Mesenchymal stem cell (in vitro differentiated cells and primary cell): ENCODE data around the gene SDSL.

Source experiments
- DNase-seq: peaks from one replicate; pipeline ENCODE4 v3.0.0-alpha.2; 2013
- H2AFZ ChIP-seq: one replicate; pipeline ENCODE4 v1.6.1; 2013; ENCODE audit warnings: low read depth, mild to moderate bottlenecking, control low read depth, inconsistent platforms, low read length, moderate library complexity
- H2AK5ac ChIP-seq: 2 replicates; pipeline ENCODE4 v1.6.1; 2013; ENCODE audit warnings: low read length, moderate library complexity, mild to moderate bottlenecking, inconsistent platforms; ENCODE audit not compliant: severe bottlenecking
- H2BK120ac ChIP-seq: one replicate; pipeline ENCODE4 v1.6.1; 2013; ENCODE audit warnings: low read depth, mild to moderate bottlenecking, inconsistent platforms, low read length, moderate library complexity
- H2BK12ac ChIP-seq, 2 experiments: one replicate each; pipeline ENCODE4 v1.6.1; 2013; ENCODE audit warnings: inconsistent platforms in 2 of 2, low read length in 2 of 2, mild to moderate bottlenecking in 2 of 2, moderate library complexity in 2 of 2, control low read depth in 1 of 2
- H2BK15ac ChIP-seq: one replicate; pipeline ENCODE4 v1.6.1; 2013; ENCODE audit warnings: mild to moderate bottlenecking, low read depth, inconsistent platforms; ENCODE audit not compliant: poor library complexity, severe bottlenecking
- H2BK5ac ChIP-seq: 2 replicates; pipeline ENCODE4 v1.6.1; 2013; ENCODE audit warnings: low read depth, mild to moderate bottlenecking, low read length, control low read depth, inconsistent platforms; ENCODE audit not compliant: poor library complexity, severe bottlenecking
- H3K14ac ChIP-seq, 2 experiments: one replicate each; pipeline ENCODE4 v1.6.1; 2013; ENCODE audit warnings: inconsistent platforms in 2 of 2, low read length in 2 of 2, control low read depth in 1 of 2, mild to moderate bottlenecking in 1 of 2, moderate library complexity in 1 of 2
- H3K18ac ChIP-seq, 2 experiments: one replicate each; pipeline ENCODE4 v1.6.1; 2013; ENCODE audit warnings: inconsistent platforms in 2 of 2, low read length in 2 of 2, control low read depth in 1 of 2, low read depth in 1 of 2, mild to moderate bottlenecking in 1 of 2
- H3K23ac ChIP-seq, 2 experiments: one replicate each; pipeline ENCODE4 v1.6.1; 2013; ENCODE audit warnings: inconsistent platforms in 2 of 2, low read length in 2 of 2, mild to moderate bottlenecking in 2 of 2, moderate library complexity in 2 of 2, control low read depth in 1 of 2
- H3K27ac ChIP-seq: 2 replicates; pipeline ENCODE4 v1.5.1; 2013; ENCODE audit warnings: mild to moderate bottlenecking, moderate library complexity, low read length, control low read depth, inconsistent platforms; ENCODE audit not compliant: poor library complexity, severe bottlenecking
- H3K27me3 ChIP-seq, 2 experiments: 2 replicates each; pipeline versions ENCODE4 v1.6.1 to v1.7.0; 2013; ENCODE audit warnings: low read length in 2 of 2, mild to moderate bottlenecking in 2 of 2, moderate library complexity in 2 of 2, control low read depth in 1 of 2, inconsistent platforms in 1 of 2; ENCODE audit not compliant: control insufficient read depth in 1 of 2, insufficient read depth in 1 of 2
- H3K36me3 ChIP-seq, 2 experiments: 2 replicates each; pipeline versions ENCODE4 v1.6.1 to v1.7.0; 2013; ENCODE audit warnings: low read length in 2 of 2, control low read depth in 1 of 2, inconsistent platforms in 1 of 2, low read depth in 1 of 2, mild to moderate bottlenecking in 1 of 2; ENCODE audit not compliant: insufficient read depth in 2 of 2, control insufficient read depth in 1 of 2
- H3K4ac ChIP-seq, 2 experiments: one replicate each; pipeline ENCODE4 v1.6.1; 2013; ENCODE audit warnings: inconsistent platforms in 2 of 2, low read length in 2 of 2, mild to moderate bottlenecking in 2 of 2, moderate library complexity in 2 of 2, control low read depth in 1 of 2, low read depth in 1 of 2
- H3K4me1 ChIP-seq: 2 replicates; pipeline ENCODE4 v1.6.1; 2013; ENCODE audit warnings: low read depth, low read length, control low read depth; ENCODE audit not compliant: control insufficient read depth, insufficient read depth
- H3K4me2 ChIP-seq: 2 replicates; pipeline ENCODE4 v1.6.1; 2013; ENCODE audit warnings: low read length, mild to moderate bottlenecking, inconsistent platforms; ENCODE audit not compliant: poor library complexity, severe bottlenecking
- H3K4me3 ChIP-seq, 2 experiments: 2 replicates each; pipeline versions ENCODE4 v1.5.1 to v1.7.0; 2013; ENCODE audit warnings: low read length in 2 of 2, mild to moderate bottlenecking in 2 of 2, control low read depth in 1 of 2, low read depth in 1 of 2; ENCODE audit not compliant: insufficient read depth in 1 of 2
- H3K79me1 ChIP-seq: replicated peaks from 2 replicates; pipeline ENCODE4 v1.6.1; 2013; ENCODE audit warnings: mild to moderate bottlenecking, control low read depth, low read length, inconsistent platforms; ENCODE audit not compliant: poor library complexity, severe bottlenecking
- H3K9ac ChIP-seq: 2 replicates; pipeline ENCODE4 v1.7.0; 2013; ENCODE audit warnings: mild to moderate bottlenecking, low read length, moderate library complexity
- H3K9me3 ChIP-seq: 2 replicates; pipeline ENCODE4 v1.7.0; 2013; ENCODE audit warnings: mild to moderate bottlenecking, low read length; ENCODE audit not compliant: control insufficient read depth
- H4K8ac ChIP-seq: one replicate; pipeline ENCODE4 v1.6.1; 2013; ENCODE audit warnings: inconsistent platforms, mild to moderate bottlenecking, low read length, moderate library complexity
- H4K91ac ChIP-seq: one replicate; pipeline ENCODE4 v1.6.1; 2013; ENCODE audit warnings: mild to moderate bottlenecking, low read length, inconsistent platforms
- WGBS: methylation state at CpG from one replicate; pipeline ENCODE4 v1.1.7; 2013; ENCODE audit warnings: mixed read lengths; 5-methylcytosine and 5-hydroxymethylcytosine counted together

SDSL gene

GRCh38 chr12:113440336-113440735 is 18.2 kb downstream of the SDSL start:
- Histone ChIP-seq H2AFZ (no peak overlapping the region), H2BK120ac (no peak overlapping the region), H3K9me3 (no peaks in the 10 kb centered on the region), H4K91ac (no peak overlapping the region), H3K79me1 (no peaks in the 10 kb centered on the region), H3K27me3 (peaks cover 66 to 69% of the 10 kb centered on the region in 2 experiments), H3K9ac (no peak overlapping the region), H2BK12ac (no peak overlapping the region), H3K4me3 (no peak overlapping the region), H2BK15ac (no peak overlapping the region), H3K27ac (no peak overlapping the region), H3K4ac (no peak overlapping the region), H4K8ac (no peak overlapping the region), H2BK5ac (no peak overlapping the region), H3K36me3 (no peaks in the 10 kb centered on the region), H2AK5ac (no peak overlapping the region), H3K18ac (no peak overlapping the region), H3K4me2 (no peak overlapping the region), H3K23ac (no peak overlapping the region), H3K4me1 (no peaks in the 10 kb centered on the region), H3K14ac (no peak overlapping the region)
- 74% methylated on average over 7 of the region's 7 CpGs for WGBS
- no peak for DNase-seq

- Histone ChIP-seq H4K91ac (no peak overlapping the region), H3K4ac (no peak overlapping the region), H3K4me2 (no peak overlapping the region), H3K79me1 (no peaks in the 10 kb centered on the region), H3K14ac (no peak overlapping the region), H3K9me3 (peaks cover 3% of the 10 kb centered on the region), H4K8ac (no peak overlapping the region), H2AK5ac (no peak overlapping the region), H3K18ac (no peak overlapping the region), H3K4me3 (no peak overlapping the region), H3K27ac (no peak overlapping the region), H2AFZ (no peak overlapping the region), H2BK120ac (no peak overlapping the region), H2BK15ac (no peak overlapping the region), H3K9ac (no peak overlapping the region), H3K36me3 (no peaks in the 10 kb centered on the region), H3K4me1 (no peaks in the 10 kb centered on the region), H3K27me3 (peaks cover 74 to 77% of the 10 kb centered on the region in 2 experiments), H2BK5ac (no peak overlapping the region), H3K23ac (no peak overlapping the region), H2BK12ac (no peak overlapping the region)
- 36% methylated on average over 13 of the region's 14 CpGs for WGBS
- no peak for DNase-seq
Measured at GRCh38 chr12:113440947-113441782, 19.0 kb downstream of the SDSL start.

- Histone ChIP-seq H2BK12ac (no peak overlapping the region), H4K8ac (no peak overlapping the region), H3K36me3 (no peaks in the 10 kb centered on the region), H2AK5ac (no peak overlapping the region), H3K9me3 (peaks cover 3% of the 10 kb centered on the region), H3K18ac (no peak overlapping the region), H3K4ac (no peak overlapping the region), H2AFZ (no peak overlapping the region), H2BK5ac (no peak overlapping the region), H3K4me2 (no peak overlapping the region), H2BK15ac (no peak overlapping the region), H3K27ac (no peak overlapping the region), H3K14ac (no peak overlapping the region), H2BK120ac (no peak overlapping the region), H3K4me1 (no peaks in the 10 kb centered on the region), H3K4me3 (no peak overlapping the region), H3K9ac (no peak overlapping the region), H3K23ac (no peak overlapping the region), H3K79me1 (no peaks in the 10 kb centered on the region), H3K27me3 (peaks cover 75 to 82% of the 10 kb centered on the region in 2 experiments), H4K91ac (no peak overlapping the region)
- WGBS, result 91% methylated on average over 6 of the region's 6 CpGs
- DNase-seq, result no peak
Measured at GRCh38 chr12:113443030-113443539, 20.9 kb downstream of the SDSL start.

- Histone ChIP-seq H3K36me3 (no peaks in the 10 kb centered on the region), H2BK120ac (no peak overlapping the region), H3K27ac (no peak overlapping the region), H3K14ac (no peak overlapping the region), H3K4me2 (no peak overlapping the region), H2BK15ac (no peak overlapping the region), H3K4ac (no peak overlapping the region), H2BK12ac (no peak overlapping the region), H3K4me1 (no peaks in the 10 kb centered on the region), H3K9ac (no peak overlapping the region), H4K8ac (no peak overlapping the region), H2BK5ac (no peak overlapping the region), H2AFZ (no peak overlapping the region), H3K9me3 (peaks cover 3% of the 10 kb centered on the region), H3K27me3 (peaks cover 53 to 66% of the 10 kb centered on the region in 2 experiments), H4K91ac (no peak overlapping the region), H3K79me1 (no peaks in the 10 kb centered on the region), H3K18ac (no peak overlapping the region), H3K23ac (no peak overlapping the region), H2AK5ac (no peak overlapping the region), H3K4me3 (no peak overlapping the region)
- no peak for DNase-seq
- WGBS, result 85% methylated on average over 4 of the region's 6 CpGs
Measured at GRCh38 chr12:113445544-113446171, 23.5 kb downstream of the SDSL start.
